ENCODE measurements around the gene ADIPOR2. TPM values are rescaled to one million over a fixed set of nuclear protein-coding genes. Genes with fewer than 3 reads are reported as not detected.

ADIPOR2 gene
- polyA plus RNA-seq, 3 donors = 3.9 to 14.6 (median 6.2) TPM

GRCh38 chr12:1643043-1643442 is 47.8 kb upstream of the ADIPOR2 start:
- Histone ChIP-seq H3K79me2 (ENCODE audit: insufficient read depth, low read length) (no peaks in the 10 kb centered on the region), H4K20me1 (ENCODE audit: insufficient read depth, low read length) (no peaks in the 10 kb centered on the region), H3K9ac (ENCODE audit: insufficient read depth, low read length, poor library complexity, severe bottlenecking) (no peak overlapping the region), H3K27ac (ENCODE audit: low read depth in 1 of 2, low read length in 2 of 2) (no peak overlapping the region), H3K27me3 (ENCODE audit: control insufficient read depth in 2 of 2, insufficient read depth in 2 of 2, low read length in 2 of 2) (no peaks in the 10 kb centered on the region), H3K4me2 (replicated peaks; ENCODE audit: extremely low read depth, low read length, poor library complexity, severe bottlenecking) (no peak overlapping the region), H3K4me1 (ENCODE audit: control insufficient read depth in 1 of 2, insufficient read depth in 2 of 2, low read length in 2 of 2) (peaks cover 15 to 21% of the 10 kb centered on the region in 2 donors), H3K36me3 (replicated peaks in 1 of 2; ENCODE audit: control insufficient read depth in 1 of 2, insufficient read depth in 2 of 2, low read length in 2 of 2) (no peaks in the 10 kb centered on the region), H3K4me3 (replicated peaks in 1 of 3; ENCODE audit: low read depth in 2 of 3, low read length in 3 of 3) (no peak overlapping the region), H3K9me3 (replicated peaks in 1 of 2; ENCODE audit: control insufficient read depth in 1 of 2, insufficient read depth in 1 of 2, low read length in 2 of 2) (no peaks in the 10 kb centered on the region), H2AFZ (ENCODE audit: insufficient read depth, low read depth, low read length, poor library complexity, severe bottlenecking) (no peak overlapping the region)
- Mint-ChIP-seq H3K9me3 (peaks cover 0 to 2% (median 0%) of the 10 kb centered on the region in 7 donors), H3K27ac (no peak overlapping the region), H3K4me3 (no peak overlapping the region), H3K4me1 (peaks cover 26% of the 10 kb centered on the region), H3K36me3 (peaks cover 31 to 38% of the 10 kb centered on the region in 2 donors), H3K27me3 (ENCODE audit: low read depth in 3 of 3) (peaks cover 0 to 2% (median 1%) of the 10 kb centered on the region in 3 donors)
- WGBS (ENCODE audit: insufficient coverage) = 98% methylated on average over 7 of the region's 9 CpGs
- no peak for DNase-seq
- intact Hi-C loops (cut with micrococcal nuclease) = no loop called here
- TF ChIP-seq CTCF (IDR thresholded peaks at IDR 0.05) = no peak

DNA sequence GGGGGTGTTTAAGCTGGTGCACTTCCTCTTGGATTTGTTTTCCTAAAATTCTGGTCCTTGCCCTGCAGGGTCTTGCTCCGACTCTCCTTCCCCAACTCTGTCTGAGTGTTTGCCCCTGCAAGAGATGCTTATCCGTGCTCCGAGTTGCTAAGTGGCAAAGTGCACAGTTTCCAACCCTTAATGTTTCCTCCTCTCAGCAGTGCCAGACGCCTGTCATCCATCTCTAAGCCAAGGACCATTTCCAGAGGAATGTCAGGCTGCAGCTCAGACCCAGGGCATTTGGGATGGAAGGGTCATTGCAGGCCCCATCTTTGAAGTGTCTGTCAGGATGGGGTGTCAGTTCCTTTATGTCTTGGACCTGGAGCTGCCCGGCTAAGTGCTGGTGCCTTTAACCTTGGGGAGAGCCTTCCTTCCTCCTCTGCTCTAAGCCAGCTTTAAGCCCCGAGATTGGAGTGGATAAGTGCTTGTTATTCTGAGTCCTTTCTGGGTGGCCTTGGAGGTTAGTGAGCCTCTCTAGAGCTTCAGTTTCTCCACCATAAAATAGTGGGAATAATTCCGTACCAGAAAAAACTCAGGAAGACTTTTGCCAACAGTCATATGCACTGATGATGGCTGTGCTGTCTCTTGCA is 46.9 kb upstream of the ADIPOR2 start:
- H3K4me3 Mint-ChIP-seq = no peak overlapping the region
- H3K4me1 Mint-ChIP-seq = peaks cover 20% of the 10 kb centered on the region
- peaks cover 0 to 2% (median 1%) of the 10 kb centered on the region in 3 donors for H3K27me3 Mint-ChIP-seq (ENCODE audit: low read depth in 3 of 3)
- H2AFZ ChIP-seq (ENCODE audit: insufficient read depth, low read depth, low read length, poor library complexity, severe bottlenecking) = no peak overlapping the region
- H3K36me3 Mint-ChIP-seq = peaks cover 37 to 38% of the 10 kb centered on the region in 2 donors
- H4K20me1 ChIP-seq (ENCODE audit: insufficient read depth, low read length) = no peaks in the 10 kb centered on the region
- TF ChIP-seq CTCF (IDR thresholded peaks at IDR 0.05) = no peak
- no peak overlapping the region for H3K27ac ChIP-seq (ENCODE audit: low read depth in 1 of 2, low read length in 2 of 2)
- H3K4me2 ChIP-seq (replicated peaks; ENCODE audit: extremely low read depth, low read length, poor library complexity, severe bottlenecking) = no peak overlapping the region
- no peak overlapping the region for H3K4me3 ChIP-seq (replicated peaks in 1 of 3; ENCODE audit: low read depth in 2 of 3, low read length in 3 of 3)
- intact Hi-C loops (cut with micrococcal nuclease) = no loop called here
- no peaks in the 10 kb centered on the region for H3K9me3 ChIP-seq (replicated peaks in 1 of 2; ENCODE audit: control insufficient read depth in 1 of 2, insufficient read depth in 1 of 2, low read length in 2 of 2)
- H3K27me3 ChIP-seq (ENCODE audit: control insufficient read depth in 2 of 2, insufficient read depth in 2 of 2, low read length in 2 of 2) = no peaks in the 10 kb centered on the region
- H3K9me3 Mint-ChIP-seq = peaks cover 0 to 2% (median 0%) of the 10 kb centered on the region in 7 donors
- no peak for DNase-seq
- 100% methylated on average over 4 of the region's 7 CpGs for WGBS (ENCODE audit: insufficient coverage)
- H3K4me1 ChIP-seq (ENCODE audit: control insufficient read depth in 1 of 2, insufficient read depth in 2 of 2, low read length in 2 of 2) = peaks cover 10 to 16% of the 10 kb centered on the region in 2 donors
- no peaks in the 10 kb centered on the region for H3K36me3 ChIP-seq (replicated peaks in 1 of 2; ENCODE audit: control insufficient read depth in 1 of 2, insufficient read depth in 2 of 2, low read length in 2 of 2)
- no peaks in the 10 kb centered on the region for H3K79me2 ChIP-seq (ENCODE audit: insufficient read depth, low read length)
- no peak overlapping the region for H3K27ac Mint-ChIP-seq
- no peak overlapping the region for H3K9ac ChIP-seq (ENCODE audit: insufficient read depth, low read length, poor library complexity, severe bottlenecking)
